Measurements from ENCODE around the gene HMX1. TPM values are rescaled to one million over a fixed set of nuclear protein-coding genes. Genes with fewer than 3 reads are reported as not detected.

The HMX1 gene
- not detected for total RNA-seq

GRCh38 chr4:8871417-8872401 lies at the start of gene HMX1:
TSS of gene HMX1 (minus strand) at chr4:8871839. CDS start at chr4:8871614, 225 bp downstream.
- Mint-ChIP-seq H3K27me3 (peaks cover 81% of the 10 kb centered on the region), H3K4me1 (peaks cover 9% of the 10 kb centered on the region), H3K27ac (no peak within 1 kb of the TSS), H3K9me3 (peaks cover 5% of the 10 kb centered on the region), H3K4me3 (no peak within 1 kb of the TSS), H3K36me3 (no peaks in the 10 kb centered on the region)
- no peak for DNase-seq

GRCh38 chr4:8920969-8921368 lies 49.3 kb upstream of the HMX1 start:
- H3K27ac Mint-ChIP-seq: no peak overlapping the region

DNA sequence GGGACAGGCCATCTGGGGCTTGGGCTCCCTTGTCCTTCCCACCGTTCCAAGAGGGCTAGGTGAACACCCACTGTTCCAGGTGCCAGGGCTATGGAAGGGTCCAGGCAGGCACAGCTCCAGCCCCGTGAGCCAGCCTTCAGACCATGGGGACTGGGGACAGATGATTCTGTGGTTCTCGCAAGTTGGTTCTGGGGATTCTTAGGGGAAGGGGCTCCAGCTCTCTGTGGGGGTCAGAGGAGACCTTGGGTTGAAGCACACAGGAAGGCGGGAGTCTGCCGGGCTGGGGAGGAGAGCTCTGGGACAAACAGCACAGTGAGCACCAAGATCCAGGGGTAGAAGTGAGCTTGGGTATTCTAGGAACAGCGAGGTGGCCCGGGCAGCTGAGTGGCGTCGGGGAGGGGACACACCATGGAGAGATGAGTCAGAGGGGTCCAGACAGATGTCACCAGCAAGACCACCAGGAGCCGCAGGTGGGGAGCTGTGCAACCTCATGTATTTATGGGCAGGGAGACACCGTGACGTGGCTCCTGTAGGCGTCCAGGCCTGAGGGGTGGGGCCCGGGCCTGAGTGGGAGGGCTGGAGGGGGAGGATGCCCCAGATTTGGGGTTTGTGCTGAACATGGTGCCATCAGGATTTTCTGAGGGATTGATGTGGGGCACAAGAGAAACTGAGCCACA lies 48.8 kb upstream of the HMX1 start:
- H3K4me1 Mint-ChIP-seq: no peaks in the 10 kb centered on the region
- no peaks in the 10 kb centered on the region for H3K36me3 Mint-ChIP-seq
- no peak overlapping the region for H3K4me3 Mint-ChIP-seq
- H3K9me3 Mint-ChIP-seq: peaks cover 7% of the 10 kb centered on the region
- no peak overlapping the region for H3K27ac Mint-ChIP-seq
- DNase-seq: no peak
- H3K27me3 Mint-ChIP-seq: peaks cover 33% of the 10 kb centered on the region

More at GRCh38 chr4:8920969-8921368, 49.3 kb upstream of the HMX1 start:
- peaks cover 33% of the 10 kb centered on the region for H3K27me3 Mint-ChIP-seq
- no peaks in the 10 kb centered on the region for H3K36me3 Mint-ChIP-seq
- H3K4me1 Mint-ChIP-seq: no peaks in the 10 kb centered on the region
- peaks cover 7% of the 10 kb centered on the region for H3K9me3 Mint-ChIP-seq
- no peak overlapping the region for H3K4me3 Mint-ChIP-seq
- DNase-seq: no peak

DNA sequence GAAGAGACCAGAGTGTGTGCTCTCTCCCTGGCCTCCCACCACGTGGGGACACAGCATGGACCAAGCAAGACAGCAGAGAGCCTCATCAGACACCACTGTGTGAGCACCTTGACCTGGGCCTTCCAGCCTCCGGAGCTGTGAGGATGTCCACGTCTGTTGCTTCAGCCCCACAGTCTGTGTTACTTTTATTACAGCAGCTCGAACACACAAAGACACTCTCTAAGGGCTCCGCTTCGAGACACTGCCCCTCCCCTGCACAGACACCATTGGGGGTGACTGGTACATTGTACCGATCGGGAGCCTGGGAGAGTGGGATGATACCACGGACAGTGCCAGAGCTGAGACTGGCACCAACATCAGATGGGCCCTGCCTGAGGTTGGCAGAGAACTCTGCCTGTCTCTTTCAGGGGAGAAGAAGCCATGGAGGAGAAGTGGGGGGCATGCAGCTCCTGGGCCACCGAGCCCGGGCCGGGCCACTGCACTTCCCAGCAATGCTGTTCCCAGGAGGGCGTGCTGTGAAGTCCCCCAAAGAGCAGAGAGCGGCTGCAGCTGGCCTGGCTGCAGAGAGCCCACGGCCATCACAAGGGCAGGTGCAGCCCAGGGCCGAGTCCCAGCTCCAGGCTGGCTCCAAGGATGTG lies 48.1 kb upstream of the HMX1 start:
- Mint-ChIP-seq H3K27ac (no peak overlapping the region), H3K9me3 (peaks cover 7% of the 10 kb centered on the region), H3K4me3 (no peak overlapping the region), H3K4me1 (no peaks in the 10 kb centered on the region), H3K27me3 (peaks cover 33% of the 10 kb centered on the region), H3K36me3 (no peaks in the 10 kb centered on the region)
- DNase-seq: no peak

DNA sequence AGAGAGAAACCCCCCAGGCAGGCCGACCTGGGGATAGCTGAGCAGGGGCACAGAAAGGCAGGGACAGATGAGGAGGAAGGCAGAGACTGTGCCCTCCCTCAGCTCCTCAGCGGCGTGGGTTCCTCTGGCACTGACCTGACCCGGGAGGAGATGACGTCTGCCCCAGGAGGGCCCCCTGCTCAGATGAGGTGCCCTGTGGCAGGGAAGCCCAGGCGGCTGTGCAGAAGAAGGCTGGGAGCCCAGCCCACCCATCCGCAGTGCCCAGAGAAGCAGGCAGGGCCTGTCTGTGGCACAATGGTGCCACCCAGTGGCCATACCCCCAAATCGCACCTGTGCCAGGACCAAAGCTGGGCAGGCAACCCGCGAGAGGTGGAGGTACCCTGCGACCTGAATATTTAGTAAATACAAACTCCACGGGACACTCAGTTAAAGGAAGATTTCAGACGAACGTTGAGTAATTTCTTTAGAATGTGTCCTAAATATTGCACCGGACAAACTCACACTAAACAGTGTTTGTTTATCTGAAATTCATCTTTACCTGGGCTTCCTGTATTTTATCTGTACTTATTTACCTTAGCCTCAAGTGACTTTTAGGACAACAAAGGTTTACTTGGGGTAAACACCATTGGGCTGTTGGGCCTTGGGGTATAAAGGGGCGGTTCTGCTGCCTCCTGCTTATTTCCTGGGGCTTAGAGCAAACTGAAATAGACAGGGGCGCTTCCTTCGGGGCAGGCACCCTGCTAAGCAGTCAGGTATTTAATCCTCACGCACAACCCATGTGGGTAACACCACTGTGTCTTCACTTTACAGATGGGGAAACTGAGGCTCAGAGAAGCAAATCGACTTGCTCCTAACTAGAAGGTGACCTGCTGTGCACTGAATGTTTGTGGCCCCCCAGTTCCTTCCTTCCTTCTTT lies 46.5 kb upstream of the HMX1 start:
- Mint-ChIP-seq H3K4me1 (no peaks in the 10 kb centered on the region), H3K4me3 (no peak overlapping the region), H3K9me3 (peaks cover 2% of the 10 kb centered on the region), H3K27me3 (peaks cover 31% of the 10 kb centered on the region), H3K27ac (no peak overlapping the region), H3K36me3 (no peaks in the 10 kb centered on the region)
- peak; percentile 69 for DNase-seq

GRCh38 chr4:8917321-8917811 lies 45.7 kb upstream of the HMX1 start:
- Mint-ChIP-seq H3K4me1 (no peaks in the 10 kb centered on the region), H3K9me3 (no peaks in the 10 kb centered on the region), H3K4me3 (no peak overlapping the region), H3K36me3 (no peaks in the 10 kb centered on the region), H3K27ac (no peak overlapping the region), H3K27me3 (peaks cover 29% of the 10 kb centered on the region)
- DNase-seq: no peak

DNA sequence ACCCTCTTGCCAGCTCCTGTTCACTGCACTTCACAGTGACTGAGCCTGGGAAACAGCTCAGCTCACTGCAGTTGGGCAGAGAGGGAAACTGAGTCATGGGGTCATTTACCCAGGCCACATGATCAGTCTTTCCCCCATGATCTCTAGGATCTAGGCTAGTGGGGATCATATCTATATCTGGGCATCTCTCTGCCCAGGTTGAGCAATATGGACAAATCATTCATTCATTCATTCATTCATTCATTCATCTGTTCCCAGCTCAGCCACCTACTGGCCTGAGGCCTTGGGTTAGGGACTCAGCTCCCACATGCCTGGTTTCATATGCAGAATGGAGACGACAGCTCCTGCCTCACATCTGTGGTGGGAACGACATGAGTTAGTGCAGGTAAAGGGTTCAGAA lies 45.3 kb upstream of the HMX1 start:
- no peaks in the 10 kb centered on the region for H3K36me3 Mint-ChIP-seq
- no peak for DNase-seq
- no peak overlapping the region for H3K27ac Mint-ChIP-seq
- H3K9me3 Mint-ChIP-seq: no peaks in the 10 kb centered on the region
- H3K4me3 Mint-ChIP-seq: no peak overlapping the region
- no peaks in the 10 kb centered on the region for H3K4me1 Mint-ChIP-seq
- H3K27me3 Mint-ChIP-seq: peaks cover 26% of the 10 kb centered on the region

GRCh38 chr4:8916351-8916885 lies 44.8 kb upstream of the HMX1 start:
- no peak for DNase-seq

GRCh38 chr4:8915201-8916200 lies 43.9 kb upstream of the HMX1 start:
- Mint-ChIP-seq H3K27me3 (peaks cover 18% of the 10 kb centered on the region), H3K9me3 (no peaks in the 10 kb centered on the region), H3K4me1 (no peaks in the 10 kb centered on the region), H3K36me3 (no peaks in the 10 kb centered on the region), H3K4me3 (no peak overlapping the region), H3K27ac (no peak overlapping the region)
- DNase-seq: no peak

More at GRCh38 chr4:8916351-8916885, 44.8 kb upstream of the HMX1 start:
- Mint-ChIP-seq H3K27ac (no peak overlapping the region), H3K4me1 (no peaks in the 10 kb centered on the region), H3K4me3 (no peak overlapping the region), H3K27me3 (peaks cover 24% of the 10 kb centered on the region), H3K36me3 (no peaks in the 10 kb centered on the region), H3K9me3 (no peaks in the 10 kb centered on the region)

DNA sequence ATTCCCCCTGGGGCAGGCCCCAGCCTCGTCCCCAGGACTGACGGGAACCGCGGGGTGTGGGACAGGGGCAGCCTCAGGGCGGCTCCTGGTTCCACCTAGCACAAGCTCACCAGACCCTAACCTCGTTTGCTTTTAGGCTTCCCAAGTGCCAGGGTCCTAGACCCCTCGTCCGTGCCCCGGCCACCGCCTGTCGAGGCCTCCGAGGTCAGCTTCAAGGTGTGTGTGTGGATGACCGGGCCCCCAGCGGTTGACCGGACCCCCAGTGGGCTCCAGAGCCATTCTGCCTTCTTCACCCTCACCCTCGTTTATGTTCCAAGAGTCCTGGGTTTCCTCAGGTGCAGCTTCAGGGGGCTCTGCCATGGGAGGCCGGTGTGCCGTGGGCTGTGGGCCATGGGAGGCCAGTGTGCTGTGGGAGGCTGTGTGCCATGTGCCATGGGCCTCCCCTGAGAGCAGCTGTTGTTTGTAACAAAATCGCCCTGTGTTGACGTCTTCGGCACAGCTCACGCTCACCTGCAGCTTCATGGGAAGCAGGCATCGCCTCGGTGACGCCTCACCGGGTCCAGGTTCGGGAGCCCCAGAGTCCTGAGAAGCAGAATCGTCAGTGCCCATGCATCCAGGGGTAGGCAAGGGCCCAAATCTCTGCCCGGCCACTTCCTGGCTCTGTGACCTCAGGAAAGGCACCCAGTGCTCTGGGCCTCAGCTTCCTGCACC lies 43.0 kb upstream of the HMX1 start:
- no peak for DNase-seq
- Mint-ChIP-seq H3K36me3 (no peaks in the 10 kb centered on the region), H3K27ac (no peak overlapping the region), H3K9me3 (no peaks in the 10 kb centered on the region), H3K27me3 (peaks cover 11% of the 10 kb centered on the region), H3K4me1 (no peaks in the 10 kb centered on the region), H3K4me3 (no peak overlapping the region)

GRCh38 chr4:8913858-8914460 lies 42.3 kb upstream of the HMX1 start:
- Mint-ChIP-seq H3K27me3 (peaks cover 4% of the 10 kb centered on the region), H3K27ac (no peak overlapping the region), H3K4me3 (no peak overlapping the region), H3K4me1 (no peaks in the 10 kb centered on the region), H3K36me3 (no peaks in the 10 kb centered on the region), H3K9me3 (no peaks in the 10 kb centered on the region)
- DNase-seq: no peak

- Mint-ChIP-seq H3K36me3 (no peaks in the 10 kb centered on the region), H3K27ac (no peak overlapping the region), H3K4me3 (no peak overlapping the region), H3K9me3 (no peaks in the 10 kb centered on the region), H3K27me3 (no peaks in the 10 kb centered on the region), H3K4me1 (no peaks in the 10 kb centered on the region)
- DNase-seq: no peak
These were observed 41.6 kb upstream of the HMX1 start for GRCh38 chr4:8913121-8913857.

All from activated naive CD8-positive, alpha-beta T cell treated with anti-CD3 and anti-CD28 coated beads for 36 hours (primary cell).